ENCODE results near the gene MB. TPM values are rescaled to one million over a fixed set of nuclear protein-coding genes. Genes with fewer than 3 reads are reported as not detected.

The MB gene
- total RNA-seq, 1 donor = not detected

GRCh38 chr22:35614404-35614803, 2.7 kb downstream of the MB start:
- Histone ChIP-seq H3K4me1 (ENCODE audit: insufficient read depth, low read length) (peaks cover 12% of the 10 kb centered on the region), H3K9me3 (ENCODE audit: low read depth, low read length) (no peaks in the 10 kb centered on the region), H3K4me3 (ENCODE audit: low read length) (no peak overlapping the region), H3K27me3 (ENCODE audit: insufficient read depth, low read length) (no peaks in the 10 kb centered on the region)

DNA sequence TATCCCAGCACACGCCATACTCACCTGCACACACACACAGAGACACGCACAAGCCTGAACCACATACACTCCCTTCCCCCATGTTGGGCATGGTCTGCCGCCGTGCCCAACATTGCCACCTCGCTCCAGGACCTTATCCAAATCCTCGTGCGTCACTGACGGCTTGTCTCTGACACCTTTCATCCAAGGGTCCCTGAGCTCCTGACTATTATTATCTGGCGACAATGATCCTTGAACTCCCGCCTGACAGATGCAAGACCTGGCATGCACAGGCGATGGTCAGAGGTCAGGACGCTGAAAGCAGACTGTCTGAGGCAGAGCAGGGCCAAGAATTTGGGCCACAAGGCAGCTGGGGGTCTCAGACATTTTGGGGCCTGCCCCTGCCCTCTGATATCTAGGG, 4.2 kb downstream of the MB start:
- peaks cover 13% of the 10 kb centered on the region for H3K4me1 ChIP-seq (ENCODE audit: insufficient read depth, low read length)
- no peaks in the 10 kb centered on the region for H3K27me3 ChIP-seq (ENCODE audit: insufficient read depth, low read length)
- no peaks in the 10 kb centered on the region for H3K9me3 ChIP-seq (ENCODE audit: low read depth, low read length)
- H3K4me3 ChIP-seq (ENCODE audit: low read length) = no peak overlapping the region

DNA sequence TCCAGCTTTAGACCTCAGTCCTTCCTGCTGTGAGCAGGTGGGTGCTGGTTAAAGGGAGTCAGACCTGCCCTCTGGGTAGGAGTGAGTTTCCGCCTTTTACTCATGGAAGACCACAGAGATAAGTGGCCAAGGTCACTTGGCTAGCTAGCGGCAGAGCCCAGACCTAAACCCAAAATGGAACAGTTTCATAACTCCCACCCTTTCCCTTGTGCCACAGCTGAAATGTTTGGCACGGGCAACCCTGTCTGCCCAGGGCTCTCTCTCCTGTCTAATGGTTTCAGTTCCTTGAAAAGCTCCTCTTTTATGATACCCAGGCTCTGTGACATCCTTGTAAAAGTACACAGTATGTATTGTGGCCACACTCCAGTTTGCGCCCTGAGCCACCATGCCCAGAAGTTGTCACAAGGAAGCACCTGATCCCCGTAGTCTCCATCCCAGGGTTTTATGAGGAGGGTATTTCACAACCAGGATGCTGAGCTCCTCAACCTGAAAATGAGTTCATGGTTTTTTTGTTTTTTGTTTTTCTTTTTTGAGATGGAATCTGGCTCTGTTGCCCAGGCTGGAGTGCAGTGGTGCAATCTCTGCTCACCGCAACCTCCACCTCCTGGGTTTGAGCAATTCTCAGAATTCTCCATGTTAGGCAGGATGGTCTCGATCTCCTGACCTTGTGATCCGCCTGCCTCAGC, 5.1 kb downstream of the MB start:
- H3K27me3 ChIP-seq (ENCODE audit: insufficient read depth, low read length) = no peaks in the 10 kb centered on the region
- H3K4me3 ChIP-seq (ENCODE audit: low read length) = no peak overlapping the region
- H3K9me3 ChIP-seq (ENCODE audit: low read depth, low read length) = no peaks in the 10 kb centered on the region
- H3K4me1 ChIP-seq (ENCODE audit: insufficient read depth, low read length) = peaks cover 20% of the 10 kb centered on the region

DNA sequence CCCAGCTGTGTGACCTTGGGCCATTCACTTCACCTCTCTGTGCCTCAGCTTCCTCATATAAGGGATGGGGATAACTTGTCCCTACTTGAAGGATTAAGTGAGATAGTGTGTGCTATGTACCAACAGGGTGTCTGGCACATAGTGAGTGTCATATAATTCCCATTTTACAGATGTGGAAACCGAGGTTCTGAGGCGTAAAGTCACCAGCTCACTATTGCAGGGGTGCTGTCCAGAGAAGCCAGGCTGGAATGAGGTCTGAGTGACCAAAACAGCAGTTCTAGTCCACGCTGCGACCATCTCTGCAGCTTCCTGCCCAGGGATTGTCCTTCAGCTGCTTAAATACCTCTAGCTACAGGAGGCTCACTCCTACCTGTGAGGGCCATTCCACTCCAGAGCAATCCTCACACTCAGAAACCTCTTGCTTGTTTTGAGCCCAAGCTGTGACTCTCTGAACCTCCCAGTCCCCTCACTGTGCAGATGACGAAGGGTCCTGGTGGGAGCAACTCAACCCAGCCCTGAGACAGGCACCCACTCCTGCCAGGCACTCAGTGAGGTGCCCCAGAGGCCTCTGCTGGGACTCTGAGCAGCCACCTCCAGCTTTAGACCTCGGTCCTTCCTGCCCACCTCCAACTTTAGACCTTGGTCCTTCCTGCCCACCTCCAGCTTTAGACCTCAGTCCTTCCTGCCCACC, 5.8 kb downstream of the MB start:
- no peaks in the 10 kb centered on the region for H3K27me3 ChIP-seq (ENCODE audit: insufficient read depth, low read length)
- no peak overlapping the region for H3K4me3 ChIP-seq (ENCODE audit: low read length)
- H3K4me1 ChIP-seq (ENCODE audit: insufficient read depth, low read length) = peaks cover 20% of the 10 kb centered on the region
- H3K9me3 ChIP-seq (ENCODE audit: low read depth, low read length) = no peaks in the 10 kb centered on the region

- peaks cover 20% of the 10 kb centered on the region for H3K4me1 ChIP-seq (ENCODE audit: insufficient read depth, low read length)
- no peaks in the 10 kb centered on the region for H3K27me3 ChIP-seq (ENCODE audit: insufficient read depth, low read length)
- no peak overlapping the region for H3K4me3 ChIP-seq (ENCODE audit: low read length)
- H3K9me3 ChIP-seq (ENCODE audit: low read depth, low read length) = no peaks in the 10 kb centered on the region
Measured at GRCh38 chr22:35610741-35611140, 6.4 kb downstream of the MB start.

DNA sequence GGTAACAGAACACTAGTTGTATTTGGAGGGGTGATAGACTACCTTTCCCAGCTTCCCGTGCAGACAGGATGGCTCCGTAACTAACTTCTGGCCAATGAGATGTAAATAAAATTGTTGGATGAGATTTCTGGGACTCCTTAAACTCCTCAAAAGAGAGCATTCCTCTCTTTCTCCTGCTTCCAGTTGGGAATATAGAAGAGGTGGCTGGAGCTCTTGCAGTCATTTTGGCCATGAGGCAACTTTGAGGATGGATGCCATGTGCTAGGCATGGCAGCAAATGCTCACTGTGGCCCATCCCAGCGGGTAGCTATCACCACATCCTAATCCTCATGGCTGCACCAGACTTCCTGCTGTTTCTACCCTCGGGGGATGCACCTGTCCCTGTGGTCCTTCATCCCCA, 7.4 kb downstream of the MB start:
- no peak overlapping the region for H3K4me3 ChIP-seq (ENCODE audit: low read length)

GRCh38 chr22:35609261-35609660, 7.9 kb downstream of the MB start:
- no peaks in the 10 kb centered on the region for H3K9me3 ChIP-seq (ENCODE audit: low read depth, low read length)

More for the DNA sequence above, 7.4 kb downstream of the MB start:
- Histone ChIP-seq H3K9me3 (ENCODE audit: low read depth, low read length) (no peaks in the 10 kb centered on the region), H3K27me3 (ENCODE audit: insufficient read depth, low read length) (no peaks in the 10 kb centered on the region), H3K4me1 (ENCODE audit: insufficient read depth, low read length) (peaks cover 24% of the 10 kb centered on the region)

DNA sequence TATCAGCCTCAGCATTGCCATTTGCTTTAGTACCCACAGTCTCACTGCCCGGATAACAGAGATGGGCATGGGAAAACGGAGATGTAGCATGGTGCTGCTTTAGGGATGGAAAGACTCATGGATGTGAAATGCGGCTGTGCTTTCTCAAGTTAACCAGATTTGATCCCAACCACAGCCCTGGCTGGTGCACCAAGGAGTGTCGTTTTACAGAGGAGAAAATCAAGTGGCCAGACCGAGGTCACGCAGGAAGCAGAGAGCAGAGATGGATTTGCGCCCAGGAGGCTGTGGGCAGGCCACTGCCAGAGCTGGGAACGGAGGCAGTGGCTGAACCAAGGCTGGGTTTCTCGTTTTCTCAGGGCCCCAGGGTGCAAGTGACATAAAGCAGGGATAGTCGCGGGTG, 9.0 kb downstream of the MB start:
- Histone ChIP-seq H3K4me1 (ENCODE audit: insufficient read depth, low read length) (peaks cover 41% of the 10 kb centered on the region), H3K27me3 (ENCODE audit: insufficient read depth, low read length) (no peaks in the 10 kb centered on the region), H3K9me3 (ENCODE audit: low read depth, low read length) (no peaks in the 10 kb centered on the region), H3K4me3 (ENCODE audit: low read length) (no peak overlapping the region)

More at GRCh38 chr22:35609261-35609660, 7.9 kb downstream of the MB start:
- Histone ChIP-seq H3K4me3 (ENCODE audit: low read length) (no peak overlapping the region), H3K4me1 (ENCODE audit: insufficient read depth, low read length) (peaks cover 29% of the 10 kb centered on the region), H3K27me3 (ENCODE audit: insufficient read depth, low read length) (no peaks in the 10 kb centered on the region)

GRCh38 chr22:35606916-35607315, 10.2 kb downstream of the MB start:
- no peaks in the 10 kb centered on the region for H3K9me3 ChIP-seq (ENCODE audit: low read depth, low read length)
- H3K4me1 ChIP-seq (ENCODE audit: insufficient read depth, low read length) = peaks cover 45% of the 10 kb centered on the region

GRCh38 chr22:35605851-35606481, 11.2 kb downstream of the MB start:
- Histone ChIP-seq H3K27me3 (ENCODE audit: insufficient read depth, low read length) (no peaks in the 10 kb centered on the region), H3K4me1 (ENCODE audit: insufficient read depth, low read length) (peaks cover 37% of the 10 kb centered on the region), H3K4me3 (ENCODE audit: low read length) (no peak overlapping the region), H3K9me3 (ENCODE audit: low read depth, low read length) (no peaks in the 10 kb centered on the region)

More at GRCh38 chr22:35606916-35607315, 10.2 kb downstream of the MB start:
- no peaks in the 10 kb centered on the region for H3K27me3 ChIP-seq (ENCODE audit: insufficient read depth, low read length)
- no peak overlapping the region for H3K4me3 ChIP-seq (ENCODE audit: low read length)

DNA sequence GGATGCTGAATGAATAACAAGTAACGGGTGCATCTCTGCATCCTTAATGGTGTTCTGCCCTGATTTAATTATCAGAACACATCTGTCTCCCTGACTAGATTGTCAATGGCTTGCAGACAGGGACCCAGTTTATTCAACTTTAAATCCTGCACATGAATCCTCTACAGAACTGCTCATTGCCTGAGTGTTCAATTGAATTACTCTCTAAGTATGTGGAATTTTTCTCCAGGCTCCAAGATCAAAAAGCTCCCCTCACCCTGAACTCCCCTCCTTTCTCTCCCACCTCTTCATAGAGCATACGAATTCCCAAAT, 11.8 kb downstream of the MB start:
- peaks cover 42% of the 10 kb centered on the region for H3K4me1 ChIP-seq (ENCODE audit: insufficient read depth, low read length)

DNA sequence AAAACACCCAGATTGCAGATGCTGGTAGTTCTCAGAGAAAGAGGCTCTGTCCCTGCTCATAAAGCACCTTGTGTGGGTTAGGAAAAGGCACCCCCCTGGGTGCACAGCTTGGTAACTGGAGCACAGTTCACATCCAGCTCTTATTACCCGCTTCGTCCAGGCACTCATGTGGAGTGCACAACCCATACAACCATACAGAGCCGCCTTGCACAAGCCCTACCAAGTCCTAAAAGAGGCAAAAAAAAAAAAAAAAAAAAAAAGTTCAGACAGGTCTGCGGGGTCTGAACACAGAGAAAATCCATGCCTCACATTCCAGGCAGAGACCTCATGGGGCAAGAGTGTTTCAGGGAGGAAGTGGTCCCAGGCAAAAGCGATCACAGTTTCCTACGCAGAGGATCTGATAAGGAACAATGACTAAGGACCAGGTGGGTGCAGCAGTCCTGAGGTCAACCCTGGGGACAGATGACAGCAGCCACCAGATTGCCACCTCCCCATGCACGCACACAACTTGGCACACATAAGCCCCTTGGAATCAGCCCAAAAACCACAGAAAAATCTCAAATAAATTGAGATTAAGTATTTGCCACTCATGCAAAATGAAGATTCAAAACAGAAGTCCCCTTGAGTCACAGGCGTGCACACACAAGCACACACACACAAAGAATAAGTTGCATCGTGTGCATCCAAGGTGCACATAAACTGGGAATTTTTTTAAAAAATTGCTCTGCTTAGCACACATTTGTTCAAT, 12.3 kb downstream of the MB start:
- peaks cover 45% of the 10 kb centered on the region for H3K4me1 ChIP-seq (ENCODE audit: insufficient read depth, low read length)
- H3K9me3 ChIP-seq (ENCODE audit: low read depth, low read length) = no peaks in the 10 kb centered on the region
- no peak overlapping the region for H3K4me3 ChIP-seq (ENCODE audit: low read length)
- no peaks in the 10 kb centered on the region for H3K27me3 ChIP-seq (ENCODE audit: insufficient read depth, low read length)

More for the DNA sequence above, 11.8 kb downstream of the MB start:
- H3K4me3 ChIP-seq (ENCODE audit: low read length) = no peak overlapping the region
- H3K27me3 ChIP-seq (ENCODE audit: insufficient read depth, low read length) = no peaks in the 10 kb centered on the region
- H3K9me3 ChIP-seq (ENCODE audit: low read depth, low read length) = no peaks in the 10 kb centered on the region

DNA sequence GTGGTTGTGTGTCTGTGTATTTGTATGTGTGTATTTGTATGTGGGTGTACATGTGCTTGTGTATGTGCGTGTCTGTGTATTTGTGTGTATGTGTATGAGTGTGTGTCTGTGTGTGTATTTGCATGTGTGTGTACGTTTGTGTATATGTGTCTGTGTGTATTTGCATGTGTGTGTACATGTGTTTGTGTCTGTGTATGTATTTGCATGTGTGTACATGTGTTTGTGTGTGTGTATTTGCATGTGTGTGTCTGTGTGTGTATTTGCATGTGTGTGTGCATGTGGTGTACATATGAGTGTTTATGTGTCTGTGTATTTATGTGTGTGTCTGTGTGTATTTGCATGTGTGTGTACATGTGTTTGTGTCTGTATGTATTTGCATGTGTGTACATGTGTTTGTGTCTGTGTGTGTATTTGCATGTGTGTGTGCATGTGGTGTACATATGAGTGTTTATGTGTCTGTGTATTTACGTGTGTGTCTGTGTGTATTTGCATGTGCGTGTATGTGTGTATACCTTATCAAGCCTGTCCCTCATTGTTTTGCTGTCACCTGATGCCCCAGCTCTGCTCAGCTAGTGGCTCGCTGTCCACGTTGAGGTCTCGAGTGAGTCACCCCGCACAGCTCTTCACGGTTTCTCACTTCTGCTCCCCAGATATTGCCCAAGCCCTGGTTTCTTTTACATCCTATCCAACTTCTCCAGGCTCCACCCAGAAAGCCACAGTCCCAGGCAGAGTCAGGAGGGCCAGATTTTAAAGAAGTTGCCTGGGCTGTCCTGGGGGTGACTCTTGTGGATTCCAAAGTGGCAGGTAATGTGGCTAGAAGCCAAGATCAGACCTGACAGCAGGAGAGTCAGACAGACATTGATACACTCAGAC, 15.2 kb downstream of the MB start:
- Histone ChIP-seq H3K9me3 (ENCODE audit: low read depth, low read length) (no peaks in the 10 kb centered on the region), H3K27me3 (ENCODE audit: insufficient read depth, low read length) (no peaks in the 10 kb centered on the region), H3K4me3 (ENCODE audit: low read length) (no peak overlapping the region), H3K4me1 (ENCODE audit: insufficient read depth, low read length) (peaks cover 41% of the 10 kb centered on the region)

DNA sequence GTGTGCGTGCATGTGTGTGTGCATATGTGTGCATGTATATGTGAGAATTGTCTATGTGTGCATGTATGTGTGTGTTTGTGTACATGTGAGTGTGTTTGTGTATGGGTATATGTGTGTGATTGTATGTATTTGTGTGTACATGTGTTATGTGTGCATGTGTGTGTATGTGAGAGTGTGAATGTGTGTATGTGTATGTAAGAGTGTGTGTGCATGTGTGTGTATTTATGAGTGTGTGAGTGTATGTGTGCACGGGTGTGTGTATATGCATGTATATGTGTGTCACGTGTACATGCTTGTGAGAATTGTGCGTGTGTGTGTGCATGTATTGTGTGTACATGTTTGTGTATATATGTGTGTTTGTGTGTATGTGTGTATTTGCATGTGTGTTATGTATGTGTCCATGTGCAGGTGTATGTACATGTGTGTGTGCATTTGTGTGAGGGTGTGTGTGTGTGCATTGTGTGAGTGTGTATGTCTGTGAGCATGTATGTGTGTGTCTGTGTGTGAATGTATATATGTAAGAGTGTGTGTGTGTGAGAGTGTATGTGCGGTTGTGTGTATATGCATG, 16.0 kb downstream of the MB start:
- no peaks in the 10 kb centered on the region for H3K9me3 ChIP-seq (ENCODE audit: low read depth, low read length)

More for the DNA sequence above, 16.0 kb downstream of the MB start:
- no peak overlapping the region for H3K4me3 ChIP-seq (ENCODE audit: low read length)
- no peaks in the 10 kb centered on the region for H3K27me3 ChIP-seq (ENCODE audit: insufficient read depth, low read length)
- peaks cover 41% of the 10 kb centered on the region for H3K4me1 ChIP-seq (ENCODE audit: insufficient read depth, low read length)
